Measurements from ENCODE around the gene PCDH9.
"Not testable (repeated sequence)": the region's sequence is repeated elsewhere in the genome, so short reads cannot be mapped to it uniquely, and the experiment has no call there.

Gene PCDH9

DNA sequence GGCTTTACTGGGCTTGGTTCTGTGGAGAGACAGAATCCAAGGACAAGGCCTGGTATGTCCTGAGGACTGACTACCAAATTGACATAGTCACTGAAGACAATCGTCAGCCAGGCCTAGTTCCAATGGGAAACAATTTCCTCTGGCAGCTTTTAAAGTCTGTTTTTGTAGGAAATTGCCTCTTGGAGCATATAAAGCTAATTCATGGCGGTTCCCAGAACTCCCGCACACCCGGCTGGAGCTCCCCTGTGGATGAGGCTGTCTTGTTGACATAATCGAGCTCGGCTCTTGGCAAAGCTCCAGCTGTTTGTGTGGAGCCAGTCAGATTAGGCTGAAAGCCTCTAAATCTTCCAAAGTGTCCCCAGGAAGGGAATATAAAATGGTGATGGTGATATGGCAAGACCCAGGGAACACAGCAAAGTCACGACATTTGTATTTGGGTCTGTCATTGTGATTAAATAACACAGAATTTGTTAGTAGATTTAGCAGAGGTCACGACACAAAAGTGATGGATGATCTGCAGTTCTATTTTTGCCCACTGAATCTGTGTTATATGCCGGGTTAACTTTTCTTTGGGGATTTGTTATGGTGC is 395.0 kb downstream of the PCDH9 start:
- no peak for DNase-seq (ENCODE audit: low read depth)

DNA sequence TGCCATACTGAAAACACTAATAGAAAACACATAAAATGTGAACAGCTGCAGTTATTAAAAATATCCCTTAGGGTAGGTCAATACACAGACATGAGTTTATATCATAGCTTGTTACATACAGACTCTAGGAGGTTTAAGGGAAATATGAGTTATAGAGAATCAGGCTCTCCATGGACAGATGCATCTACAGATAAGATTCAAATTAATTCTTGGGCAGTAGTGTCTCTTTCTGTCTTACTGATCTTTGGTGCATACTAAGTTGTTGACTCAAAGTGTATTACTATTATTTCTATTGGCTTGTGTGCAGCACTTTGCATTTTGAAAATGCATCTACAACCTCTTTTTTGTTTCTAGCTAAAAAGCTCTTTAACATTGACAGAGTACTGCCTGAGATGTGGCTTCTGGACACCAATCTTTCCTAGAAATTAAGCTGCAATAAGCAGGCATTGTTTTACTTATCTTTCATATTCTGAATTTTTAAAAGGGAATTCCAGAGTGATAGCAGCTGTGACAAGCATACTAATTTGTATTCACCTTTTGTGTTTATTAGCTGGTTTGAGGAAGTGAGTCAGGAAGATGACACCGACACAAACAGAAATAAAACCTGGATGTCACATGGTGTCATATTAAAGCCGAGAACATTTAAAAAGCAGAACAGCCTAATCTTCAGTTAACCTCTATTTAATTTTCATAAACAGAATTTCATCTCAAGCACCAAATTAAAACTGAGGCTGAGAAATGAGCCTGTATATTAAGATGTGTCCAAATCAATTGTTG is 399.0 kb downstream of the PCDH9 start:
- DNase-seq (ENCODE audit: low read depth), result no peak

DNA sequence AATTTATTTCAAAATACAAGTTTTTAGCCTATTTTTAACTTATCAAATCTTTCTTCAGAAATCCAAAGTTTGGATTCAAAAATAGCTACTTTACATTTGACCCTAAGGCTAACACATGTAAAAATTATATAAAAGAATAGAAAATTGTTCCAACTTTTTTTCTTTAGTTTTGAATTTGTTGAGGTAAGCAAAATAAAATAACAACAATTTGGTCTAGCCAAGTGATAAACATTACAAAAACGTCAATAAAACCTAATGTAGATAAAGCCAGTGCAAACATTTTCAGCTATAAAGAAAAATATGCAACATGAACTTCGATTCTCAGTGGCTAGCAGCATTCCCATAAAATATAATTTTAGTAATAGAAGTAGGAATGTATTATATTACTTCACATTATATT is 400.3 kb downstream of the PCDH9 start:
- no peak for DNase-seq (ENCODE audit: low read depth)

DNA sequence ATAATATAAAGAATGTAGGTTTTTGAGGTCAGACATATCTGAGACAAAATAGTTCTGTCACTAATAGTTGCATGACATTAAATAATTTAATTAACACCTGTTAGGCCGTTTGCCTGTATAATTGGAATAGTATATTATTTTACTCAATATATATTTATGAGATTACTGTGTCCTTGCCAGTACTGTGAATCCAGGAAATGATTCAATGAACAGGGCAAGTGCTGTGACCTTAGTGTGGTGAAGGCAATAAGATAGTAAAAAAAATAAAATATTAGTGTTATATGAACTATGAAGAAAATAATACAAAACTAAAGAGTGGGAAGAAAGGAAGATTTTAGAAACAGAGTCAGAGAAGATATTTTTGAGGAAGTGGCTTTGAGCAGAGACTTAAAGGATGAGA is 403.7 kb downstream of the PCDH9 start:
- DNase-seq (ENCODE audit: low read depth), result no peak

DNA sequence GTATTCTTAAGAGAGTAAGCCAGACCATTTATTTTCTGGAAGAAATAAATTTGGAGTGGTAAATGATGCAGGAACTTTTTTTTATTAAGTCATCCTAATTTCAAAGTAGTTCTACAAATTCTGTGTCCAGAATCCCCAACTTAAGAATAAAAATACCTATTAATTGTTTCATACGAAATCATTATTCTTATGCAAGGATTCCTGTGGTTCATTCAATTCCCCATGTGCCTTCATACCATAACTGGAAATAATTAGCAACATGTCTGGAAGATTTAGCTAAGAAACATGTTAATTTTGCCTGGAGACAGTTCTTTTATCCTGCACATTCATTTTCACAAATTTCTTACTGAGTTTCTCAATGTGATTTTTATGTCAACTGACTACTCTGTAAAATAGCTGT is 408.6 kb downstream of the PCDH9 start:
- DNase-seq (ENCODE audit: low read depth), result no peak

DNA sequence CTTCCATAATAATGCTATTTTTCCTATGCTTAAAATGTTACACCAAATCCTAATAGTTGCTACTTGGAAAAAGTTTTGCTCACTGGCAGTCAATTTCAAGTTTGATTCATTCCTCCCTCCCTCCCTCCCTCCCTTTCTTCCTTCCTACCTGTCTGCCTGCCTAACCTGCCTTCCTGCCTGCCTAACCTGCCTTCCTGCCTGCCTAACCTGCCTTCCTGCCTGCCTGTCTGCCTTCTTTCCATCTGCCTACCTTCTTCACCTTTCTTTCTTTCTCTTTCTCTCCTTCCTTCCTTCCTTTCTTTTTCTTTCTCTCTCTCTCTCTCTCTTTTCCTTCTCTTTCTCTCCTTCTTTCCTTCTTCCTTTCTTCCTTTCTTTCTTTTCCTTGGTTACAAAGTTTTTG is 418.7 kb downstream of the PCDH9 start:
- DNase-seq (ENCODE audit: low read depth), result no peak

DNA sequence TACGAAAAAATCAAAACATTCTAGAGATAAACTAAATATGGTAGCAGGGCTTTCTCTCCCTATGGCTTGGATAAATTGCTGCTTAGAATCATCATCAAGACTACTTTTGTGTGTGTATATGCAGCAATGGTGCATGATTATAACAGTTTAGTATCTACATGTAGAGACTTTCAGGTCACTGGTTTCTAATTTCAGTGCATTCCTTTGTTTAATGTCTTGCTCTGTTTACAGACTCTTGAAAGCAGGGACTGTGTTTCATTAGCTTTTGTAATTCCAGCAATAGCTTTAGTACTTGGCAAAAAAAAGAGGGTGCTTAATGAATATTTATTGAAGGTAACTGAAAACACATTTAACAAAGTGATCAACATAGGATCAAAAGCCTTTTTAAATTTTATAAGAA is 420.7 kb downstream of the PCDH9 start:
- no peak for DNase-seq (ENCODE audit: low read depth)

DNA sequence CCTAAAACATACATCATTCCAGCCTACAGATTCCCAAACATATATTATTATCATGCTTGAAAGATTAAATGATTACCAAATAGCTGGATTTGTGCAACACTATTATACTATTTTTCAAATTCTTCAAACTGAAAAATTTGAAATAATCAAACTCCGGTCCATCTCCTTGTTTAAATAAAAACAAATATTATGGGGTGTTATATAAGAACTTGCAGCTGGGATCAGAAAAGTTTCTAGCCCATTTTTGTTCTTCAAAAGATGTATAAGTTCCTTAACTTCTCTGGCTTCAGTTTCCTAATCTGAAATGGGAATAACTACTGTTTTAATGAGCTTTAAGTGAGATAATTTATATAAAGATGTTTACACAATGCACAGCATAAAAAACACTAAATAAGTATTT is 422.9 kb downstream of the PCDH9 start:
- no peak for DNase-seq (ENCODE audit: low read depth)

DNA sequence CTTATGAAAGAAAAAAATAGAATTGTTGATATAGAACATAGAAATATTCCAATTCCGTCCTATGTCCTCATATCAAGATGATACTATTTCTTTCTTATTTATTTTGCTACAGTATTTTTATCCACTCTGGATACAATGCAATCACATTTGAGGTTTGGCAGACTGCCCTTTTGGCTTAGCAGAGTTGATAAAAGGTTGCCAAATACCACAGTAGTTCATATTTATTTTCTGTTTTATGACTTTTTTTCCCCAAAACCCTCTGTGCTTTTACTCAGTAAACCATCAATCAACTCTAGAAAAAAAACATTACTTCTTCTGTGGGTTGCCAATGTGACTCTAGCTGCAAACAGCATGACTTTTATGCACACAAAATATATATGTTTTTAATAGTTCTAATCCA is 424.5 kb downstream of the PCDH9 start:
- no peak for DNase-seq (ENCODE audit: low read depth)

DNA sequence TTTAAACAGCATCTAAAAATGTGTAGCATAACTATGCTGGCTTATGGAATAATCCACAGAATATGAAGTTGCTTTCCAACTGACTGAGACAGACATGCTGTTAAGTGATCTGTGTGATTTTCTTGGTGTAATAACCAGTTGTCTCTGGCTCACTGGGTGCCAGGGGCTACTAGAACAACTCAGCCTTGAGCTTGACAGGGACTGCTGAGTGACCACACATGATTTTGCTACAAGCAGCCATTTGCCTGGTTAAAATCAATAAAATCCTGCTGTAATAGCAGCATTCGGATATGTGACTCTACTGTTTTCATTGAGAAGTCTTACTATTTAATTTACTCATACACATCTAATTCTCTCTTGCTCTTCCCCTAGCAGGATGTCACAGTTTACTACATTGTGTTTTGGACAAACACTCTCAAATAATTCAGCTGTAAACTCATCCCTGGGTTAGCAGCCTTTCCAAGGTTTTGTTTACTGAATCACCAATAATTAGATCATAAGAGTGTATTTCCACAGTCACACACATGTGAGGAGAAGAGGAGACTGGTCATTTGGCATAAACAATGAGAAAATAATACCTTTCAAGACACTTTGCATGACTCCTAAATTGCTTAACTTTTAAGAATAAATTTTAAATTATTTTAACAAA is 426.2 kb downstream of the PCDH9 start:
- no peak for DNase-seq (ENCODE audit: low read depth)

DNA sequence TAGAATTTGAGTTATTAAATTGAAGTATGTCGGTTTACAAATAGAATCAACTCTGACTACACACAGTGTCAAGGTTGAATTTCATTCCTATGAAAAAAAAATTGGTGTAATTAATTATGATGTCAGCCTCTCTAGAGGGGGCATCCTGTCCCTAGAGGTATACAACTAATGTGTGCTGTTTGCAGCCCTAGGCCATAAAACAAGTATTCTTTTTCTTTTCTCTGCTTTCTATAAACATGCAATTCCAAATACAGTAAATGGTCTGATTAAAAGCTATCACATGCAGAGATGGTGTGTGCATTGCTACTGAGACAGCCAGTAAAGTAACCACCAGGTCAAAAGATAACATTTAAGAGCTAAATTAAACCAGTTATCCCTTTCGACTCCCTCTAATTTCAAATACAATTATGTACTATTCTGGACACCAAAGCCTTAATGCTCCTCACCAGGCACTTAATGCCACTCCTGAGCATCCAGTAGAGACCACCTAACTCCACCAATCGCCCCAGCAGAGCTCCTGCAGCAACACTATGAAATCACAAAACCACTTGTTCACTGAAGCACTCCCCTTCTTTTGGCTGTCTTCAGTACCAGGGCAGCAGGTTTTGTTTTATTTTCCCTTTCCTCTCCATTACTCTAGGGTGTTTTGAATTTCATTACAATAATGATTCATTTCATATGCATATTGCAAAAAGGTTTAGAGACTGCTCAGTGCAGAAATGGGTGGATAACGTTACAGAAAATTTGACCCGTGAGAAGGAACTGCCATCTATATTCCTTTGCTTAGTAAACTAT is 426.9 kb downstream of the PCDH9 start:
- DNase-seq (ENCODE audit: low read depth), result no peak

DNA sequence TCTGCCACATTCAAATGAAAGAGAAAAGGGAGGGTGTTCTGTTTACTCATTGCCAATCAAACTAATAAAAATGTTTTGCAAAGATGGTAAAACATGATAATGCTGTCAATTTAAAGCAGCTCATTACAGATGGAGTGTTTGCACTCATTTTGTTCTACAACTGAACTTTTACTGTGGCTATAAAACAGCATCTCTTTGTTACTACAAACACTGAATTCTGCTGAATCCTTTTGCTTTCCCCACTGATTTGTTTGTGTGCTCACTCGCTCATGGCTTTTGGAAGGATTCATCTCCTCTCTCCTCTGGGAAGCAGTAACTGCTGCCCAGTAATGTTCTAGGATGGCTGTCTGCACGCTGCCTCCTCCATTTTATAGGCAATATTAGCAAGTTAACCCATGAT is 434.5 kb downstream of the PCDH9 start:
- no peak for DNase-seq (ENCODE audit: low read depth)

DNA sequence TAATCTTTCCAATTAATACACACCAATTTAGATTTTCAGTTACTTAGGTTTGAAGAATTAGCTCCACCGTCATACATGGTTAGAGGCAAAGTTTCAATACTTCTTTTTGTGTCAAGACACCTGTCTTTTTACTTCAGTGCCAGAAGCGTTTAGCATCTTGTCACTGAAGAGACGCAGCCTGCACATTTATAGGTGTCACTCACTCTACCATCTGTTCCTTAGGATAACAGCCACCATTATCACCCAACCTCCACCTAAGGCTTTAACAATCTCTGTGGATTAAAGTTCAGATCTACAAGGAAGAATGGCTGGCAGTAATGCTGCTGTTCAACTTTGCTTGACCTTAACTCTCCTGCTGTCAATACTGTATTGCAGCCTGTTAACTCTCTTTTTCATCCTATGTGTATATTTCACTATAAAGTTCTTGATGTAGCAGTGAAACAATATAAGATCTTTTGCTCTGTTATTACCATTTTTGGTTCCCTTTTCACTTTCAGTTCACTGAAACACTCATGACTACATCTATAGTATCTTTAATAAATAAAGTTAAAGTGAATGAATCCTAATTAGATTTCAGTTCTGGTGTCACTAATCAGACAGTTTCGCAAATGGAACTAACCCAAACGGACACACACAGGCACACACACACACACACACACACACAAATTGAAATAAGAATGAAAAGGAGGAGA is 435.6 kb downstream of the PCDH9 start:
- DNase-seq (ENCODE audit: low read depth), result no peak

DNA sequence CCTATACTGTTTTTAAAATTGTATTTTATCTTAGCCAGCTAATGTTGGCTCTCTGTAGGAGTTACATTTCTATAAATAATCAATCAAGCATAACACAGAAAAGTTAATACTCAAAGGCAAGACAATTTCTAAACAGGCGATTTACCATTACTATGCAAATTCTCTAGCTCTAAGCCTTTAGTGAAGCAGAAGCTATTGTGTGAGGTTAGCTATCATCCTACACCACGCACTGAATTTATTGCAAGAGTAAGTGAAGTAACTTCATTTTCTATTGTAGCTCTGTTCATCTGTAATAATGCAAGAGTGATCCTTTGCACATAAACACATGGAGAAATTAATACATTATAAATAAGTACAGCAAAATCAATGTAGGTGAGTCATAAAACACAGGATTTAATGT is 439.3 kb downstream of the PCDH9 start:
- no peak for DNase-seq (ENCODE audit: low read depth)

DNA sequence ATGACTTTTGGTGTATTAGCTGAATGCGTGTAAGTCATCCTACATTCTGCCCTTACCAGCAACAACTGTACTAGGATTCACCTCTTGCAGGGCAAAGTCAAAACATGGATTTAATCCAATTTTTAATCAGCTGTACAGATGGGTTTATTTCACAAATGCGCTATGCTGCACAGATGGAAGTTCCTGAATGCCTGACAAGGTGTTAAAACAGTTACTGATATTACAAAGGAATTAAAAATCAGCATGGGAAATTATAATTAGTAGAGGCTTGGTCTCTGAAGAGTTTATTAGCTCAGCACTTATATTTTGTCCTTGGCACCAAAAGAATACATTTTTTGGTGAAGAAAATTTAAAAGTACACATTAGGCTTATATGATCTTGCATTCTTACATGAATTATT is 448.9 kb downstream of the PCDH9 start:
- DNase-seq (ENCODE audit: low read depth), result no peak

DNA sequence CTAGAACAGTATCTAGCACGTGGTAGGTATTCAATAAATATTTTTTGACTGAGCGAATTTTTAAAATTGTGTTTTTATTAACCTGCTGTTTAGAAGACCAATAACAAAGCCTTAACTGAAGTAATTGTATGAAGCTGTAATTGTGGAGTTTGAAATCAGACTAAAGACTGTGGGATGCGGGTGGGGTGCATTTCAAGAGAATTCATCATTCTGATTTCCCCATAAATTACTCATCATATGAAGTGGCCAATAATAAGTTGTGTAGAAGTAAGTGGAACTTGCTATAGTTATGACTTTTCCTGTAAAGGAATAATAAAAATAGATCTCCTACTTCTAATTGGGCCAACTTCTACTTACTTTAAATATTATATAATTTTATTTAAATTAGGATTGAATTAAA is 449.3 kb downstream of the PCDH9 start:
- no peak for DNase-seq (ENCODE audit: low read depth)

DNA sequence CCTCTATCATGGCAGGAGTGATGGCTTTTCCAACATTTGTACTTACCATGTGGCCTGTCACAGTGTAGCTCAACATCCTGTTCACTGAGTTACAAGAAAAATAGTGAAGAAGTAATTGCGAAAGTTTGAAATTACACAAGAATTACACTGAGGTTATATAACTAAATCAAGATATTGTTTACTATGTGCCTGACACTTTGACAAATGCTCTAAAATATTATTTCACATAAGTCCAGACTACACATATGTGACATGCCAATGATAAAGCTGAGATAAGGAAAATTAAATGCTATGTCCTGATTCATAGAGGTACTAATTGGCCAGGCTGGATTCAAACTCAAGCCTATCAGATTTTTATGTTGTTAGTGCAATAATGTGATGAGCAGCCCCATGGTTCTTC is 451.7 kb downstream of the PCDH9 start:
- DNase-seq (ENCODE audit: low read depth), result no peak

DNA sequence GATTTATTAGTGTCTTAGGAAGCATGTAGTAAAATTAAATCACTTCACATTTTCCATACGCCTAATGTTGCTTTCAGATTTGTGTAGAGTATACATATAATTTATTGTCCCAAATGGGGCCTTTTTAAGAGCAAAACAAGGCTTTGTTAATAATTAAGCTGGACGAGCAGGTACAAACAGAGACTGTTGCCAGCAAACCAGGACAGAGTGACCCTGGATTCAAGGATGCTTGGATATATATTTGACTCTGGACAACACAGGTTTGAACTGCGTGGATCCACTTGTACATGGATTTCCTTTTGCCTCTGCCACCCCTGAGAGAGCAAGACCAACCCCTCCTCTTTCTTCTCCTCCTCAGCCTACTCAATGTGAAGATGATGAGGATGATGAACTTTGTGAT is 454.9 kb downstream of the PCDH9 start:
- DNase-seq (ENCODE audit: low read depth), result no peak

DNA sequence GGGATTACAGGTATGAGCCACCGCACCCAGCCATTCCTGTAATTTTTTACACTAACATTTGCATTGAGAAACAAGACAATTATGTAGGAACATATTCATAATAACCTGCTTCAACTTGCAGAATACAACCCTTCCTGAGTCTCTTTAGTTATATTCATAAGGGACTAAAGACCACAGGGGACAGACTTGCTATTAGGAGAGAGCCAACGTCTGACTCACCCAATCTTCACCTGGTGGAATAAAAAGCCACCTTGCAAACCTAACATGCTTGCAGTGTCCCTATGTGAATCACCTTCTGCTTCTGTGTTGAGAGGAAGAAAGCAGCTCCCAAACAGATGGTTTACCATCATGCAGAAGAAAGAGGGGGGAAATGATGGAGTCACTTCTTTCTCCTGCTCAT is 456.1 kb downstream of the PCDH9 start:
- no peak for DNase-seq (ENCODE audit: low read depth)

DNA sequence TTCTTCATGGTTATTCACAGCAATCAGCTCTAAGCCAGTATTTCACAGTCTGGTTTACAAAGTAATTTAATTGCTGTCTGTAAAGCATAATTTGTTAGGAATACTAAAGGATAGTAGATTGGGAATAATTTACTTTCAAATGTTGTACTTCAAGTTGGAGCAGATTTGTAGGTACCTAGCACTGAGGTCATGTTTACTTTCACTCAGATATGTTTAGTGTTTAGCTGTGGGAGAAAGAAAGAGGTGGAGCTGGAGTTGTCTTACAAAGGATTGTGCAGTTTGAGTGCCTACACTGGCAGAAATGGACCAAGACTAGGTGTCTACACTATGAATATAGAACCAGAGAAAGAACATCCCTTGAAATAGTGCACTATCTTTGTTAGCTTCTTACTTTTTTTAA is 464.6 kb downstream of the PCDH9 start:
- DNase-seq (ENCODE audit: low read depth), result no peak

DNA sequence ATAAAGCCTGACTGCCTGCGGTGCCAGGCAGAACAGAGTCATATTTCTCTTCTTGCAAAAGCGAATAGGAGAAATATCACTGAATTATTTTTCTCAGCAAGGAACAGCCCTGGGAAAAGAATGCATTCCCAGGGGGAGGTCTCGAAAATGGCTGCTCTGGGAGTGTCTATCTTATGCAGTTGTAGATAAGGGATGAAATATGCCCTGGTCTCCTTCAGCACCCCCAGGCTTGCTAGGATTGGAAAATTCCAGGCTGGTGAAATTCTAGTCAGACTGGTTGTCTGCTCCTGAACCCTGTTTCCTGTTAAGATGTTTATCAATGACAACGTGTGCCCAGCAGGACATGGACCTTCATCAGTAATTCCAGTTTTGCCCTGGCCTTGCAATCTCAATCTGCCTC is 469.5 kb downstream of the PCDH9 start:
- DNase-seq (ENCODE audit: low read depth), result not testable (repeated sequence)

DNA sequence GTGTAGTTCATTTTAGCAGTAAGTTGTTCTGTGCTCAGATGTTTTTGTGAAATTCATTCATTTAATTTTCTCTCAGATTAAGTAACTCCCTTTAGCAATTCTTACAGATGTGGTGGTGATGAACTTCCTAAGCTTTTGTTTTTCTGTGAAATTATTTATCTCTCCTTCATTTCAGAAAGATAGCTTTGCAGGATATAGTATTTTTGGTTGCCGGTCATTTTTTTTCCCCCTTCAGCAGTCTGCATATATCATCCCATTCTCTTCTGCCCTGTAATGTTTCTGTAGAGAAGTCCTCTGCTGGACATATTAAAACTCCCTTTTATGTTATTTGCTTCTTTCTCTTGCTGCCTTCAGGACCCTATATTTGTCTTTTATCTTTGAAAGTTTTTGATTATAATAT is 470.2 kb downstream of the PCDH9 start:
- DNase-seq (ENCODE audit: low read depth), result no peak

Measured in stimulated activated CD8-positive, alpha-beta memory T cell treated with anti-CD3 and anti-CD28 coated beads, Interleukin-15, amount 100 ng/mL, for 24 hours (primary cell).